Tibial nerve (tissue), 4 donors: ENCODE measurements around the gene NFKBIA.

Experiments
- CTCF ChIP-seq, 5 experiments: fragments of 200-600 bp in 3 of 5; fragments of 450-650 bp in 2 of 5; sonication (generic) in 3 of 5; IDR thresholded peaks; one replicate each; pipeline ENCODE4 v1.5.1; 2016 to 2019; ENCODE audit warnings: antibody characterized with exemption in 5 of 5, mild to moderate bottlenecking in 3 of 5, moderate library complexity in 2 of 5
- EP300 ChIP-seq, 2 donors: sonication (generic); formaldehyde crosslinking; IDR thresholded peaks; one replicate each; pipeline ENCODE4 v1.6.1; 2017; ENCODE audit warnings: antibody characterized with exemption in 2 of 2, mild to moderate bottlenecking in 1 of 2
- POLR2A ChIP-seq, 2 donors: fragments of 450-650 bp; IDR thresholded peaks; one replicate each; pipeline ENCODE4 v1.6.1; 2017; ENCODE audit warnings: antibody characterized with exemption in 2 of 2, mild to moderate bottlenecking in 2 of 2, moderate library complexity in 2 of 2

- no peak for TF ChIP-seq CTCF (IDR thresholded peaks at IDR 0.05)
- TF ChIP-seq POLR2A (IDR thresholded peaks at IDR 0.05) = no peak
- no peak for TF ChIP-seq EP300 (IDR thresholded peaks at IDR 0.05)
These were observed 5.2 kb downstream of the NFKBIA start for GRCh38 chr14:35399083-35399937.
